GM18499 (cell line): ENCODE results near the gene CHMP1A.

Source experiments
- ATAC-seq: cut with Tn5 transposase; IDR thresholded peaks from one replicate; pipeline ENCODE4 v1.9.1; 2021; ENCODE audit warnings: moderate number of reproducible peaks; ENCODE audit not compliant: insufficient read depth, unreplicated experiment

The CHMP1A gene

GRCh38 chr16:89607937-89608740 lies 49.4 kb downstream of the CHMP1A start:
- no peak for ATAC-seq

- no peak for ATAC-seq
Measured at GRCh38 chr16:89607453-89607852, 50.1 kb downstream of the CHMP1A start.

- no peak for ATAC-seq
Measured at GRCh38 chr16:89606006-89606405, 51.5 kb downstream of the CHMP1A start.

GRCh38 chr16:89605186-89605970 lies 52.1 kb downstream of the CHMP1A start:
- ATAC-seq, result no peak

- no peak for ATAC-seq
Measured at GRCh38 chr16:89604764-89605163, 52.7 kb downstream of the CHMP1A start.

- ATAC-seq, result no peak
Measured at GRCh38 chr16:89602952-89603590, 54.4 kb downstream of the CHMP1A start.

- no peak for ATAC-seq
Measured at GRCh38 chr16:89602273-89602951, 55.1 kb downstream of the CHMP1A start.

GRCh38 chr16:89601906-89602272 lies 55.6 kb downstream of the CHMP1A start:
- no peak for ATAC-seq

GRCh38 chr16:89600956-89601355 lies 56.6 kb downstream of the CHMP1A start:
- no peak for ATAC-seq

GRCh38 chr16:89600427-89600826 lies 57.1 kb downstream of the CHMP1A start:
- no peak for ATAC-seq

GRCh38 chr16:89599902-89600301 lies 57.6 kb downstream of the CHMP1A start:
- no peak for ATAC-seq

GRCh38 chr16:89599451-89599858 lies 58.1 kb downstream of the CHMP1A start:
- ATAC-seq, result no peak

- ATAC-seq, result no peak
Measured at GRCh38 chr16:89598199-89598598, 59.3 kb downstream of the CHMP1A start.

GRCh38 chr16:89596957-89597649 lies 60.4 kb downstream of the CHMP1A start:
- no peak for ATAC-seq

GRCh38 chr16:89596061-89596689 lies 61.3 kb downstream of the CHMP1A start:
- ATAC-seq, result no peak

- ATAC-seq, result no peak
Measured at GRCh38 chr16:89595330-89596060, 62.0 kb downstream of the CHMP1A start.
